IMR-90 (cell line): ENCODE results near the gene NHSL1. TPM values are rescaled to one million over a fixed set of nuclear protein-coding genes. Genes with fewer than 3 reads are reported as not detected.
A peak's percentile ranks its signal among the peaks of the same experiment; 100 is the strongest.

Experiments
- ATAC-seq: fragments of 200-7000 bp; cut with Tn5 transposase; 2 replicates; pipeline ENCODE4 v1.9.1; 2020; ENCODE audit warnings: low read depth, mild to moderate bottlenecking, moderate library complexity
- BruUV-seq: library from RNA; stranded (reverse); fragments of 400-500 nt; replicated peaks from 2 replicates; lab custom pipeline; 2021; lab: Mats Ljungman, UMichigan
- CTCF ChIA-PET: fragments of 300-600 bp; formaldehyde crosslinking; extraction: SDS; loops from one replicate; lab custom pipeline; 2021; ENCODE audit warnings: antibody characterized with exemption; lab: Yijun Ruan, JAX
- POLR2A ChIA-PET: fragments of 300-600 bp; sonication (Branson Sonifier 250); formaldehyde crosslinking; loops from one replicate; lab custom pipeline; 2022; ENCODE audit warnings: antibody characterized with exemption; ENCODE audit not compliant: unreplicated experiment; lab: Charles Lee
- DNase-seq: peaks from one replicate; pipeline ENCODE4 v3.0.0; 2013
- H2AFZ ChIP-seq: replicated peaks from 2 replicates; pipeline ENCODE3; 2013; ENCODE audit warnings: low read length, mild to moderate bottlenecking; ENCODE audit not compliant: poor library complexity
- H2AK5ac ChIP-seq: 2 replicates; pipeline ENCODE4 v1.6.1; 2013; ENCODE audit warnings: low read depth, low read length, inconsistent platforms
- H2AK9ac ChIP-seq: replicated peaks from 2 replicates; pipeline ENCODE3; 2013; ENCODE audit warnings: mild to moderate bottlenecking, low read depth, low read length, moderate library complexity; ENCODE audit not compliant: poor library complexity
- H2BK120ac ChIP-seq: 2 replicates; pipeline ENCODE4 v1.6.1; 2013; ENCODE audit warnings: low read depth, low read length, inconsistent platforms
- H2BK15ac ChIP-seq: 3 replicates; pipeline ENCODE4 v1.6.1; 2013; ENCODE audit warnings: low read depth, low read length, inconsistent platforms
- H2BK20ac ChIP-seq: 2 replicates; pipeline ENCODE4 v1.6.1; 2013; ENCODE audit warnings: low read depth, mild to moderate bottlenecking, inconsistent platforms, low read length, moderate library complexity
- H2BK5ac ChIP-seq: 2 replicates; pipeline ENCODE4 v1.6.1; 2013; ENCODE audit warnings: mild to moderate bottlenecking, low read depth, low read length, inconsistent platforms; ENCODE audit not compliant: poor library complexity, severe bottlenecking
- H3K14ac ChIP-seq: replicated peaks from 2 replicates; pipeline ENCODE4 v1.6.1; 2013; ENCODE audit warnings: low read depth, low read length, inconsistent platforms
- H3K18ac ChIP-seq: 2 replicates; pipeline ENCODE4 v1.6.1; 2013; ENCODE audit warnings: low read depth, low read length, control low read depth
- H3K23ac ChIP-seq: 2 replicates; pipeline ENCODE4 v1.6.1; 2013; ENCODE audit warnings: low read depth, low read length, inconsistent platforms
- H3K27ac ChIP-seq: 2 replicates; pipeline ENCODE4 v1.5.1; 2013; ENCODE audit warnings: mild to moderate bottlenecking, control low read depth, low read length; ENCODE audit not compliant: insufficient read depth
- H3K27me3 ChIP-seq: 2 replicates; pipeline ENCODE4 v1.6.1; 2013; ENCODE audit warnings: low read length; ENCODE audit not compliant: control insufficient read depth, insufficient read depth
- H3K36me3 ChIP-seq: 2 replicates; pipeline ENCODE4 v1.6.1; 2013; ENCODE audit warnings: low read length, mixed read lengths; ENCODE audit not compliant: control insufficient read depth, insufficient read depth
- H3K4ac ChIP-seq: 2 replicates; pipeline ENCODE4 v1.6.1; 2013; ENCODE audit warnings: low read depth, low read length, inconsistent platforms
- H3K4me1 ChIP-seq: 2 replicates; pipeline ENCODE4 v1.6.1; 2013; ENCODE audit warnings: low read length, mixed read lengths; ENCODE audit not compliant: control insufficient read depth, insufficient read depth
- H3K4me2 ChIP-seq: 2 replicates; pipeline ENCODE4 v1.6.1; 2013; ENCODE audit warnings: low read depth, mild to moderate bottlenecking, control low read depth, low read length, moderate library complexity
- H3K4me3 ChIP-seq: 2 replicates; pipeline ENCODE4 v1.5.1; 2013; ENCODE audit warnings: low read depth, mild to moderate bottlenecking, control low read depth, low read length, moderate library complexity; ENCODE audit not compliant: insufficient read depth
- H3K56ac ChIP-seq: 2 replicates; pipeline ENCODE4 v1.6.1; 2013; ENCODE audit warnings: low read length, inconsistent platforms; ENCODE audit not compliant: insufficient read depth; ENCODE audit errors: extremely low read depth
- H3K79me1 ChIP-seq, 2 experiments: 2 replicates each; pipeline ENCODE4 v1.6.1; 2013; ENCODE audit warnings: low read length in 2 of 2, inconsistent platforms in 1 of 2, low read depth in 1 of 2
- H3K9ac ChIP-seq: 2 replicates; pipeline ENCODE4 v1.6.1; 2013; ENCODE audit warnings: low read depth, low read length, control low read depth
- H3K9me1 ChIP-seq: 2 replicates; pipeline ENCODE4 v1.6.1; 2013; ENCODE audit warnings: low read length, inconsistent platforms; ENCODE audit not compliant: insufficient read depth
- H3K9me3 ChIP-seq: 2 replicates; pipeline ENCODE4 v1.6.1; 2013; ENCODE audit warnings: low read length; ENCODE audit not compliant: control insufficient read depth, insufficient read depth
- H4K20me1 ChIP-seq: 2 replicates; pipeline ENCODE4 v1.6.1; 2013; ENCODE audit warnings: low read length, inconsistent platforms; ENCODE audit not compliant: insufficient read depth
- H4K5ac ChIP-seq: 2 replicates; pipeline ENCODE4 v1.6.1; 2013; ENCODE audit warnings: mild to moderate bottlenecking, low read depth, low read length, control low read depth
- H4K8ac ChIP-seq, 2 experiments: 2 replicates each; pipeline ENCODE4 v1.6.1; 2013; ENCODE audit warnings: low read depth in 2 of 2, low read length in 2 of 2, control low read depth in 1 of 2, inconsistent platforms in 1 of 2
- H4K91ac ChIP-seq: 2 replicates; pipeline ENCODE4 v1.6.1; 2013; ENCODE audit warnings: low read depth, low read length, inconsistent platforms; ENCODE audit not compliant: insufficient read depth
- BHLHE40 ChIP-seq: fragments of 150-350 bp; IDR thresholded peaks from 2 replicates; pipeline ENCODE4 v1.6.1; 2016; ENCODE audit warnings: mild to moderate bottlenecking, low read depth, low read length
- CEBPB ChIP-seq: IDR thresholded peaks from 2 replicates; pipeline ENCODE4 v1.6.1; 2012; ENCODE audit warnings: low read depth, low read length, improper control_type of control experiment
- dilution Hi-C: fragments of 300-500 bp; cut with HindIII; formaldehyde crosslinking; loops from one replicate; pipeline ENCODE4 v1.14.3; 2018; ENCODE audit warnings: low sequenced_read_pairs; ENCODE audit not compliant: unreplicated experiment
- in situ Hi-C: fragments of 300-500 bp; cut with MboI; formaldehyde crosslinking; loops from 3 replicates; pipeline ENCODE4 v1.14.3; 2019; ENCODE audit warnings: low sequenced_read_pairs, inconsistent platforms, mixed read lengths
- intact Hi-C: fragments of 100-400 bp; cut with micrococcal nuclease; formaldehyde crosslinking; loops from 2 replicates; pipeline ENCODE4 v1.10.0; 2022
- polyA plus RNA-seq, 3 experiments: library from polyadenylated mRNA; depleted of rRNA; stranded (reverse); fragments of >200 nt; gene quantifications; 2 replicates each; pipeline ENCODE4 v1.2.3, GENCODE V29; 2012; ENCODE audit warnings: low replicate concordance in 1 of 3
- total RNA-seq: library from RNA; depleted of rRNA; stranded (reverse); fragments of >200 nt; gene quantifications from 2 replicates; pipeline ENCODE4 v1.2.3, GENCODE V29; 2012

Gene NHSL1
- total and polyA plus RNA-seq, 2 of the 4 experiments (the other 2 are of a cell fraction) = 5.6 to 7.2 TPM

- Histone ChIP-seq H4K8ac (no peak overlapping the region), H2AK9ac (no peak overlapping the region), H3K18ac (no peak overlapping the region), H3K14ac (no peak overlapping the region), H4K5ac (no peak overlapping the region), H4K91ac (no peak overlapping the region), H3K27me3 (peaks cover 9% of the 10 kb centered on the region), H4K20me1 (no peaks in the 10 kb centered on the region), H3K23ac (no peak overlapping the region), H2BK15ac (no peak overlapping the region), H3K9ac (no peak overlapping the region), H3K4me2 (no peak overlapping the region), H3K9me1 (no peaks in the 10 kb centered on the region), H3K27ac (no peak overlapping the region), H3K9me3 (no peaks in the 10 kb centered on the region), H2BK120ac (no peak overlapping the region), H2BK5ac (no peak overlapping the region), H3K4ac (no peak overlapping the region), H2BK20ac (no peak overlapping the region), H3K4me3 (no peak overlapping the region), H3K79me1 (no peaks in the 10 kb centered on the region), H2AK5ac (no peak overlapping the region), H3K56ac (no peak overlapping the region), H2AFZ (no peak overlapping the region), H3K36me3 (no peaks in the 10 kb centered on the region), H3K4me1 (no peaks in the 10 kb centered on the region)
- POLR2A ChIA-PET = no interaction called here
- CTCF ChIA-PET = interaction anchor here (0.8 kb wide), 1 partner anchor 17 kb away, joined by 3 read pairs; no protein-coding TSS in a partner anchor
- intact Hi-C loops = no loop called here
- TF ChIP-seq CEBPB (peak; percentile 40), BHLHE40 (no peak)
- ATAC-seq (no peak), DNase-seq (no peak)
- in situ Hi-C loops = no loop called here
- BruUV-seq = no TSS peak
- dilution Hi-C loops = no loop called here
Measured at GRCh38 chr6:138377042-138377441, 122.3 kb downstream of the NHSL1 start.
